Retinal pigment epithelial cell (primary cell): ENCODE data around the gene SDK1.

Experiments used
- DNase-seq: peaks from one replicate; pipeline ENCODE4 v3.0.0-alpha.2; 2010; ENCODE audit warnings: low read depth
- H3K4me3 ChIP-seq: 2 replicates; pipeline ENCODE4 v1.5.1; 2011; ENCODE audit warnings: mild to moderate bottlenecking, low read length, control low read depth, moderate library complexity
- TF ChIP-seq, protein P1 (sequence below): conservative IDR thresholded peaks from 2 replicates; pipeline ENCODE4 v1.5.1; 2011; ENCODE audit warnings: low read depth, low read length, control low read depth, inconsistent platforms

SDK1 gene

DNA sequence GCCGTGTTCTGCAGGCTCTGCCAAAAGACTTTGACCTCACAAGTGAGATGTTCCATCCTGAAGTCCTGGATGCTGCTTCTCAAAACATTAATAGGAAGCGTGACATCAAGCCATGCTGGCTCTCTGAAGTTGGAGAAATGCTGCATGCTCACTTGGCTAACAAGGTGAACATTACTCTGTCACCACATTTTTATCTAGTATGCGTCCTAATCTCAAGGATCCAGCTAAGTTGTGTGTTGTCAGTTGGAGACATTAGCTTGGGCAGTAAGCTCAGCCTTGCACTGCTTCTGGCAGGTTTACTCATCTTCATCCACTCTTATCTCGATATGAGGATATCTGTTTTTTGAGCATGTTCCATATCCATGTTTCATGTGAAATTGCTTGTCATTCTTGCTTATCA lies 165.2 kb downstream of the SDK1 start:
- TF ChIP-seq, protein P1, sequence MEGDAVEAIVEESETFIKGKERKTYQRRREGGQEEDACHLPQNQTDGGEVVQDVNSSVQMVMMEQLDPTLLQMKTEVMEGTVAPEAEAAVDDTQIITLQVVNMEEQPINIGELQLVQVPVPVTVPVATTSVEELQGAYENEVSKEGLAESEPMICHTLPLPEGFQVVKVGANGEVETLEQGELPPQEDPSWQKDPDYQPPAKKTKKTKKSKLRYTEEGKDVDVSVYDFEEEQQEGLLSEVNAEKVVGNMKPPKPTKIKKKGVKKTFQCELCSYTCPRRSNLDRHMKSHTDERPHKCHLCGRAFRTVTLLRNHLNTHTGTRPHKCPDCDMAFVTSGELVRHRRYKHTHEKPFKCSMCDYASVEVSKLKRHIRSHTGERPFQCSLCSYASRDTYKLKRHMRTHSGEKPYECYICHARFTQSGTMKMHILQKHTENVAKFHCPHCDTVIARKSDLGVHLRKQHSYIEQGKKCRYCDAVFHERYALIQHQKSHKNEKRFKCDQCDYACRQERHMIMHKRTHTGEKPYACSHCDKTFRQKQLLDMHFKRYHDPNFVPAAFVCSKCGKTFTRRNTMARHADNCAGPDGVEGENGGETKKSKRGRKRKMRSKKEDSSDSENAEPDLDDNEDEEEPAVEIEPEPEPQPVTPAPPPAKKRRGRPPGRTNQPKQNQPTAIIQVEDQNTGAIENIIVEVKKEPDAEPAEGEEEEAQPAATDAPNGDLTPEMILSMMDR, result no peak

GRCh38 chr7:3469641-3470040 lies 168.6 kb downstream of the SDK1 start:
- no peak for DNase-seq
- TF ChIP-seq, protein P1, result no peak

More for the DNA sequence above, 165.2 kb downstream of the SDK1 start:
- no peak for DNase-seq
- H3K4me3 ChIP-seq, result no peak overlapping the region

DNA sequence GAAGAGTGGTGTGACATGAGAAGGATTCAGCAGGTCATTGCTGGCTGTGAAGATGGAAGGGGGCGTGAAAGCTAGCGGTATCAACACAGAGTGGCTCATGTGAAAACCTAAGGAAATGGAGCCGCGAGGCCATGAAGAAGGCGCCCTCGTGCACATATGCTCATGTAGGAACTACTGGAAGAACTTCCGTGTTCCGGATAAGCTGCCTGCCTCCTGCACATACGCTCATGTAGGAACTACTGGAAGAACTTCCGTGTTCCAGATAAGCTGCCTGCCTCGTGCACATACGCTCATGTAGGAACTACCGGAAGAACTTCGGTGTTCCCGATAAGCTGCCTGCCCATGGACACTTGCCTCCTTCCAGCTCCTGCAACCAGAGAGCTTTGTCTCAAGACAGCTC lies 179.1 kb downstream of the SDK1 start:
- TF ChIP-seq, protein P1, result no peak
- no peak overlapping the region for H3K4me3 ChIP-seq
- DNase-seq, result no peak

More at GRCh38 chr7:3469641-3470040, 168.6 kb downstream of the SDK1 start:
- H3K4me3 ChIP-seq, result no peak overlapping the region

- no peak for DNase-seq
- TF ChIP-seq, protein P1, result no peak
- no peak overlapping the region for H3K4me3 ChIP-seq
Observed at GRCh38 chr7:3481435-3481834, 180.4 kb downstream of the SDK1 start.

DNA sequence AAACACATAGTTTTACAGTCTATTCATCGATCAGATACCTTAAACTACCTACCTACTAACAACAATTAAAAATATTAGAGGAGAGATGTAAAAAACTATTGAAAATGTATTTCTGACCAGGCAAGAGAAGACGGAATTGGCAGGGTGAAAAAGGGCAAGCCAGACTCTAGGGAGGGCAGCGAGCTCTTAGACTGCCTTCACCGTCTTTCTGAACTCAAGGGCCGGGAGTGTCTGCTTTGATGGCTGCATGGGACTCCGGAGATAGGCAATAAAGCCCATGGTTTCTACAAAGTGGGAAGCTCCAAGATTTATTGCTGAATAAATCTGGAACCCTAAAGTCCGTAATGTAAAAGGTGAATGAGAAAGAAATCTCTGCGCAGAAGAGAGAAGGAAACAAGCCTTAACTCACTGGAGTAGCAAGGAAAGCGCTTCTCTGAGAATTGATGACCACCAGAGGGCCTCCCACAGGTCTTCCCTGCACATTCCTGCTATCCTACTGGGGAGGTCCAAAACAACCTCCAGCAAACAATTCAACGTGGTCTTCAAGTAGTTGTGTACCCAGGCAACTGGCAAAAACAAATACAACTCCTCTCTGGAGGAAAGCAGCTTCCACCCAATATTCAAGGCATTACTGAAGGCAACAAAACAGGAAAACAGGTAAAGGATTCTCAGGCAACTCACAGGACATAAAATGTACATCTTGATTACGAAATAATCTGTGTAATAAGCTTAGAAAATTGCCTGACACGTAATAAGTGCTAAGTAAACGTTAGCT lies 181.3 kb downstream of the SDK1 start:
- H3K4me3 ChIP-seq, result no peak overlapping the region
- TF ChIP-seq, protein P1, result peak; percentile 67
- no peak for DNase-seq

GRCh38 chr7:3486841-3487240 lies 185.8 kb downstream of the SDK1 start:
- TF ChIP-seq, protein P1, result no peak
- H3K4me3 ChIP-seq, result no peak overlapping the region
- no peak for DNase-seq

GRCh38 chr7:3488829-3489228 lies 187.8 kb downstream of the SDK1 start:
- H3K4me3 ChIP-seq, result no peak overlapping the region
- TF ChIP-seq, protein P1, result no peak
- DNase-seq, result no peak
